AG08395 (cell line): ENCODE measurements around the gene CCDC33.

Experiments used
- DNase-seq: peaks from one replicate; pipeline ENCODE4 v3.0.0; 2012; ENCODE audit warnings: mixed read lengths, low spot score

The CCDC33 gene

DNA sequence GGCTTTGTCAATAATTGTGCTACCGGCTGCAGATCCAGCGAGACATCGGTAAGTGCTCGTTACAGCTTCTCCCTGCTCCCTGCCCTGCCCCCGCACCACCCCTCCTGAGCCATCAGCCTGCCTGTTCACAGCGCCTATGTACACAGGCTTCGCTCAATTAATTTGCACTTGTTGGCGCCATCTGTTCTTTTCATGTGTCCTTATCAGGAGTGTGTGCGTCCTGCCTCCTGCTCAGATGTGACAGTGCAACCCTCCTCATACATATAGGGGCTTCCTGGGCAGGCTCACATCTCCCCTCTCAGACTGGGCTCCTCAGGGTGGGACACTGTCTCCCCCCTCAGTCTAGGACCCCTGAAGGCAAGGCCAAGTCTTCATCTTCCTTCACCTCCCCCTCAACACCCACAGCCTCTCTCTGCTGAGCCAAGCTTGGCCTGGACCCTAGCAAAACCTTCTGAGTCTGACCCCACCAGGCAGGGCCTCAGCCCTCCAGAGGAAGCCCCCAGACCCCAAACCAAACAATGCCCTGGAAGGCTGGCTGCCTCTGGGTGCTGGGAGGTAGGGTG, 76.4 kb downstream of the CCDC33 start:
- no peak for DNase-seq

DNA sequence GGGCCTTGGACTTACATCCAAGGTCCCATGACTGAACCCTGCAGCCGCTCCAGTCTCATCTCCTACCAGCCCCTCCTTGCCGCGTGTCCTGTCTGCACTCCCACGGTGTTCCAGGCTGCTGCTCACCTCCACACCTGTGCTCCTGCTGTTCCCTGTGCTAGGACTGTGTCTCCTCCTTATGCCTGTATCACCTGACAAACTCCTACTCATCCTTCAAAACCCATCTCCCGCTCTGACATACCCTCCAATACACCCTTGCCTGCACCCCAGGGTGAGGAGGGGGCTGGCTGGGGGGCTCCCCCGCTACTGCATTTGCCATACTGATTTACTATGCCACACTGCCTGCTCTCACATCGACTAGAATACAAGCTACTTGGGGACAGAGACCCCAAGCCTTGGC, 77.8 kb downstream of the CCDC33 start:
- no peak for DNase-seq

DNA sequence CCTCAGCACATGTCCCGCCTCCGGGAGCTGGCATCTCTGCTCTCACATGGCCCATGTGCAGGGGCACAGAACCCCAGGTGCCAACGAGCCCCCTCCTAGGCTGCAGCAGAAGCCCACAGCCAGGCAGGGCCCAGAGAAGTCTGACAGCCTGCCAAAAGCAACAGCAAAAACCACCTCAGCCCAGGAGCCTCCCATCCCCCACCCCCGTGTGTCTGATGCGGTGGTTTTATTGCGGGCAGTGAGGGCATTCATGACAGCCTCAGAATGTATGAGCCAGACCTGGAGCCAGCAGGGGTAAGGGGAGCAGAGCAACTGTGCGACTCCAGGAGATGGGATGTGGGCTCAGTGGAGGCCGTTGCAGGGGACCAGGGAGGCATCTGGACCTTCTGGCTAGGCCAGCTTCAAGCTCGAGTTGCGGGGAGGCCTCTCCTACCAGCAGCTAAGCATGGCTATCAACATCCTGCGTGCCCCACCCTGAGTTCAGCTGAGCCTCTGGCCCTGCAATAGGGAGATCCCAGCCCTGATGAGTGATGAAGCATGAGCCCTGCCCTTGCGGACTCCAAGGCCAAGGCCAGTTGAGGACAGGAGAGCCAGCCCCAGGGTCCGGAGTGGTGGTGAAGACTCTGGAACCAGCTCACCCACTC, 78.8 kb downstream of the CCDC33 start:
- no peak for DNase-seq

DNA sequence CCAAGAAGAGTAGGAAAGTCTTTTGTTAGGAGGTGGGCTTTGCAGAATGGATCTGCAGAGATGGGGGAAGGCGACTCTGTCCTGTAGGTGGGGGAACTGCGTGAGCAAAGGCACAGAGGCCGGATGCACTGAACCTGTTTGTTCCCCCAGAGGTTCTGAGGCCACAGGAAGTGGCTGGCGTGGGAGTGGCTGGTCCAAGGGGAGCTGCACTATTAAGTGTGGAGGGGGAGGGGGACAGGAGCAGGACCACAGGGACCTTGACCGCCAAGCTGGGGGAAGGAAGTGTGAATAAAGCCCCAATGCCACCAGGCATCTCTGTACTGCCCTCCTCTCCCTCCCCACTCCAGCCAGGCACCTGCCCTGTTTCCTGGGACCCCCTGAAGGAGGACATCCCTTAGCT, 79.5 kb downstream of the CCDC33 start:
- no peak for DNase-seq

DNA sequence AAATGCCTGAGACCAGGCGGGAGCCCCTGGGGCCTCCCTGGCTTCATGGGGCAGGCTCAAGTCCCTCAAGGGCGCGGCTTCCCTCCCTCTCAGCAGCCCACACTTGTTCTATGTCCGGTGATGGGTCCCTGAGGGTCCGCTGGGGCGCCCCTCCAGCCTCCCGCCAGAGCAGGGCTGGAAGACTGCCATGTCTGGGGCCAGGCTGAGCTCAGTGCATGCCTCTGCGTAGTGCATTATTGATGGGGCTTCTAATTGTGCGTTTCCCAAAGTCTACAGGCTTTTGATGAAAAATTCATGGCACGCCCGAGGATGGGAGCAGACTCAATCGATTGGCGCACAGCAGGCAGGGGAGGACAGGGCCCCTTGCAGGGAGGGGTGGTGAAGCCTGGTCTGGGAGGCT, 80.0 kb downstream of the CCDC33 start:
- DNase-seq = no peak

DNA sequence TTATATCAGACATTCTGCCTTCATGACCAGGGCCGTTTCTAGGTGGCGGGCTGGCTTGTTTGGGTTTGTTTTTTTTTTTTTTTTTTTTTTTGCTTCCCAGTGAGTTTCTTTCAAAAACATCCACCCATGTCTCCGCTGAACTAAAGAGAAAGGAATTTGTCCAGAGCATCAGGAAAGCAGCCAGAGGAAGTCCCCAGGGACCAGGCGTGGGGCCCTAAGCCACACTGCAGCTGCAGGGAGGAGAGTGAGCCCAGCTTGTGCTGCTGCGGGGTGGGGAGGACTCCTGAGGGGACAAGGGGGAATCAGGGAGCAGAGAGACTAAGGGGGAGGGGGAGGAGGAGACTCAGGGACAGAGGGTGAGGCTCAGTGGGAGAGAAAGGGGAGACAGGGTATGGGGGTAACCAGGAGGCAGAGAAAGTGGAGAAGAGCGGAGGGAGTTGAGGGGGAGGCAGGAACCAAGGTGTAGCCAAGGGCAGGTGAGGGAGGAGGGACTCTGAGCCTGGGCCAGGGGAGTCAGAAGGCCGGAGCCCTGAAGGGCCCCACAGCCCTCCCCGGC, 81.8 kb downstream of the CCDC33 start:
- peak; percentile 88 for DNase-seq

DNA sequence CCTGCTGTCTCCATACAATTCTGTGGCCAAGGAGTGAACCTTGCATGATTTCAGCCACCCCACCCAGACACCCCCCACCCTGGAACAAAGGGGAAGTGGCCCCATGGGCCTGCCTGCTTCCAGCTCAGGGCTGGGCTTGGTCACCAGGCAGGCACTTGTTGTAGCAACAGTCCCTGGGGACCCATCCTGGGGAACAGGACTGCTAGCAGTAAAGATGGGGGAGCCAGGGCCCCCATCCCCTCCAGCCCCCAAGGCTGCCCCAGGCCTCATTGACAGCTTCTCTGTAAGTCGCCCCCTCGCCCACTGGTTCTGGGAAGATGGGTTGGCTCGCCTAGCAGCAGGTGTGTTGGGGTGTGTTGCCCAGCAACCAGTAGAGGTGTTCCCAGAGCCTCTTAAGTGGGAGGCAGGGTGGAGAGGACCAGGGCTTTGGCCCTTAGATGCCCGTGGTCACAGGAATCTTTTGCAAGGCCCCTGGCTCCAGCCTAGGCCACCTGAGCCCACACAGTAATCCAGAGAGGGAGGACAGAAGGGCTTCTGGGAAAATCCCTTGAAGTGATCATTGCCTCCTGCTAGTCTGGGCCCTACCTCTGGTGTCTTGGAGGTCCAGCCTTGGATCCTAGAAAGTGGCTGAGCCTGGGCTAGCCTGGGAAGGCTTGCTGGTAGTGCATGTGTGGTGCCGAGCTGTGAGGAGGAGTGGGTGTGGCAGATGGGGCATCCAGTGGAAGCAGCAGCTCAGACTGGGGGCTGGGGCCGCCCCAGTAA, 82.4 kb downstream of the CCDC33 start:
- peak; percentile 26 for DNase-seq

DNA sequence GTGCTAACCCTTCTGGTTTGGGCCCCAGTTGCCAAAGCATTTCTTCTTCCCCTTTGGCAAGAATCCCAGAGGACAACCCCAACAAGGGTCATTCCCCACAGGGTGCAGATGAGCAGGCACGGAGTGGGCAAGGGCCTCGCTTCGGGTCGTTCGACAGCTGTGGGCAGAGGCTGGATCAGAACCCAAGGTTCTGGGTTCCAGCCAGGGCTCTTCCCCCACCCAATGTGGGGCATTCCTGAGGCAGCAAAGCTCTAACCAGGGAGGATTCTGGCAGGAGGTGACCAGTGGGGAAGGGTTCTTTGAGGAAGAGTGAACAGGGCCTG, 83.0 kb downstream of the CCDC33 start:
- DNase-seq = no peak

DNA sequence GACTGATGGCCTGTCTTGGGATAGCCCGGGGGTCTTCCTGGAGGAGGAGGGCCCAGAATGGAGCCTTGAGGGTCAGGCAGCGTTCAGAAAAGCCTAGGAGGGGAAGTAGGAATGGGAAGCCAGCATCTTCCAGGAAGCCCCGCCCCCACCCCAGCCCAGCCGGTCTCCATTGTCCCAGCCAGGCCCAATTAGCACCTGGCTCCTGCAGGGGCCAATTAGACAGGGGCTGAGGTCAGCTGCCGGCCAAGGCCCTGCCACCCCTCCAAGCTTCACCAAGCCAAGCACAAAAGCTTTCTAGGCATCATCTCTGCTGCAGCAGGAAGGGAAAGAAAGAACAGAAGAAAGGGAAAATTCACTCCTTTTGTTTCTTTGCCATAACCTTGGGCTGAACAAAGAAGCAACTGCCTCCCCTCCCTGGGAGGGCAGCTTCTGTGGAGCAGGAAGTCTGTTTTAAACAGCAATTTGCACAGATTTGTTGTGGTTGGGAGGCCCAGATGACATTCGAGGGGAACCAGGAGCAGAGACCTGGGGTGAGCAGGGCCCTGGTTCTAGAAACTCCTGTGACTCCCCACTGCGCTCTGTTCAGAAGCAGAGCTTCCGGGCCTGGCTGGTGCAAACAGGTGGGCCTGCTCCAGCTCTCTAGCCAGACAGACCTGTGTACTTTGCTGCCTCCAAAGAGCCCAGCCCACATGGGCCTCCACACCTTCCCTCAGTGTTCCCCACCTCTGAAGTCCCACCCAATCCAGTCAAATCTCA, 83.6 kb downstream of the CCDC33 start:
- DNase-seq = no peak

DNA sequence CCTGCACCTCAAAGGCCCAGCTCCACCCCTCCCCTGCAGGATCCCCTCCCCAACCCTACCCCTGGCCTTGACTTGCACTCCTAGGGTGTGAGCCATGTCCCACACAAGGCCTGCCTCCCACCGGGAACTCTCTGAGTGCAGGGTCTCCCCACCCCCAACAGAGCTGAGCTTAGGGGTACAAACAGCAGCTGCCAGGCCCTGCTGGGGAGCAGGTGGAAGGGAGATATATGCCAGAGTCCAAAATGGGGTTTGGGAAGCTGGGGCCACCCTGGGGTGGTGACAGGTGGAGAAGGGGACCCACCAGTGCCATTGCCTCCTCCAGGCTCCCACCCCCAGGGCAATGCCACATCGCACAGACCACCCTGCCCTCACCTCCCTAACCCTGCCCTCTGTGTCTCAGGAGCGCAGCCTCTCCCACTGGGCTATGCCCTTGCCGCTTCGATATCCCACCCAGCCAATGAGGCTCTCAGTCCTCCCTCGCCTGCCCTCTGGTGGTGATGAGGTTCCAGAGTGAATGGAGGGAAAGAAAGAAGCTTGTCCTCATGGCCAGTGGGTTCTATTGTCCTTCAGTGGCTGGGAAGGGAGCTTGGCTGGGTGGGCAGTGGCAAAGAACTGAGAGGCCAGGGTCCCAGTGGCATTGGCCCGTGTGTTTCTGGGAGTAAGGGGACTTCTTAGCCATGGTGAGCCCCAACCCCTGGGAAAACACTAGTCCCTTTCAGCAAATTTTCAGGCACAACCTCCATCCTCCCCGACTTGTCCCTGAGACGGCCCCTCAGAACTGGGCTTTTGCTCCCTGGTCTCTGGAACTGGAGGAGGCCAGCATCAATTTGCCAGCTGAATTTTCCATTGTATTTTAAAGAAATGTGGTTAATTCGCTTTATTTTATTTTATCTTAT, 84.5 kb downstream of the CCDC33 start:
- peak; percentile 45 for DNase-seq

DNA sequence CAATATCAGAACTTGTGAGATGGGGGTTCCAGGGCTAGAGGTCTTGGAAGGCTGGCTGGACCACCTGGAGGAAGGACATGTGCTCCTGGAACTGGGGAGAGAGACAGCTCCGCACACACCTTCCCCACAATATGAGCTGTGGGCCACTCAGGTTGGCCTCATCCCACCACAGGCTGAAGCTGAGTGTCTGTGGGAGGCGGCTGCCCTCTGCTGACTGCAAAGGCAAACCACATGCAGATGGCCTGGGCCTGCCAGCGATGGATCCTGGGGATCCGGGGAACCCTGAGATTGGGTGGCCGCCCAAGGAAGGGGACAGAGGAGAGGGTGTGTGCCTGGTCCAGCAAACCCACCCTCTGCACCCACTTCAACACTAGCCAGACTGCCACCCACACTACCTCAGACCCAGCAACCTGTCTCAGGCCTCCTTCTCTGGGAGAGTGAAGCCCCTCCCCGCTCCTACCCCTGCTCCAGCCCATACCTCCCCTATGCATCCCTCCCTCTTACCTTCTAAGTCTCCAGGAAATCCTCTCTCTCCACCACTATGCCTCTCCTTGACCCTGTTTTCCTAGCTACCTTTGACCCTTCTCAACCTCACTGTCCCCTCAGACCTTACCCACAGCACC, 86.5 kb downstream of the CCDC33 start:
- DNase-seq = peak; percentile 77

DNA sequence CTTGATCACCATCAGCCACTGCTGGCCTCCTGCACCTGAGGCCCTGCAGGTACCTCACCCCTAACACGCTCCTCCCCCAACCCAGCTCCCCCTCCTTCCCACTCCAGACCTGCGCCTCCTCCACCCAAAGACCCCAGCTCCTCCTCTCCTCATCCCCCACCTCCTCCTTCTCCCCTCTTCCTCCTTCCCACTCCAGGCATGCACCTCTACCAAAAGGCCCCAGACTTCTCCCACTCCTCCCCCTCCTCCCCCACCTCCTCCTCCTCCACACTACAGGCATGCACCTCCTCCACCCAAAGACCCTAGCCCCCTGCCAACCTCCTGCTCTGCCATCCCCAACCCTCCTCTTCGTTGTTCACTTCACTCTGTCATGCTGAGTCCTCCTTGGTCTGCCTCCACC, 88.6 kb downstream of the CCDC33 start:
- no peak for DNase-seq

DNA sequence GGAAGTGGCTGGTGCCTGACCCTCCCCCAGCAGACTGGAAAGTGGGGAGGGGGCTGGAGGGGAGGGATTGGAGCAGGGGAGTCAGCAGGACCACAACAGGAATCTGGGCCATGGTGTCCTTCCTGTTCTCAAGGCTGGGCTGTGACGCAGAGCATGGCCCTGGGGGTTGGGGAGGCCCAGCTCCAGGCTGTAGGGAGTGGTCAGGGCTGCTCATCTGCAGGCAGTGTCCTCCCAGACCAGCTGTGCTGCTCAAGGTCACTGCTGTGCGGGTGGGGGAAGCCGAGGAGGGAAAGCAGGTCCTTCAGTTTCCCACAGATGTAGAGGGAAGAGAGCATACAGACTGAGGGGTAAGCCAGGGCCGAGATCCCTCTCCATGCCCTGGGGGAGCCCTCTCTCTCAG, 90.6 kb downstream of the CCDC33 start:
- DNase-seq = no peak

DNA sequence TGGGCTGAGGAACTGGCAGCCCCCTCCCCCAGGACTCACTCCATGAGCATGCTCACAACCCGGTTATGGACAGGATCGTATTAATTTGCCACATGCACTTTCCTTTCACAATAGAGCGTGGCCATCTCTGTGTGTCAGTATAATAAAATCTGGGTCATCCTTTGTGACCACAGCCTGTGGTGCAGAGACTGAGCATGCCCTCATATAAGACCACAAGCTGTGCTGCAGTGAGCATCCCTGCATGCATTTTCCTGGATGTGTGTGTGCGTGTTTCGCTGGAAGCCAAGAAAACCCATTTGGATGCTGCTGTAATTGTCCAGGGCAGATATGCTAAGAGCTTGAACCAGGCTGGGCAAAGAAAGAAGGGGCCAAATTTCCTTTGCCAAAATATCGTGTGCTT, 91.6 kb downstream of the CCDC33 start:
- peak; percentile 22 for DNase-seq

DNA sequence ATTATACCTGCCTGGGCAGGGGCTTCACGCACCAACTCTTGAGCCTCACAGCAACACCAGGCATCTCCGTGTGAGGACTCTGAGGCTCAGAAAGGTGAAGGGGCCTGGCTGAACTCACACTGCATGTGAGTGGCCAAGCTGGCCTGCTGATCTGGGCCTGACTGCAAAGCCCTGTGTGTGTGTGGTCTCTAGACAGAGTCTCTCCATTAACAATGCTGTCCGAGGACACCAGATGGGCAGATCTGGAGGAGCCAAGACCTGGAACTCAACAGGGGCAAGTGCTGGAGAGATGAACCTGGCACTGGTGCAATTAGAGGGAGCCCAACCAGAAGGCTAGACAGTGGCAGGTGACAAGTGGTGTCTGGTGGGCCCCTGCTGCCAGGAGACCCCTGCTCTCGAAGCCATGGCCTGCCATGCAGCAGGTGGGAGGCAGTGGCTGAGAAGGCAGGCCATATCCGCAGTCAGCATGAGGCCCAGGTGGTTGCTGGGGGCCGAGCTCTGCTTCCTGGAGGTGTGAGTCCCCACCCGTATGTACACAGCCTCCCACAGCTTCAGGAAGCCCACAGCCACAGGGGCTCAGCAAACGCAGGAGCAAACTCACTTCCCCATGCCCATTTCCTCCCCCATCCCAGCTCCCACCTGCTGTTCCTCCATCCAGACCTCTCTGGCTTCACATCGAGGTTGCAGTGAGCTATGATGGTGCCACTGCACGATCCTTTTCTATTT, 92.4 kb downstream of the CCDC33 start:
- no peak for DNase-seq

DNA sequence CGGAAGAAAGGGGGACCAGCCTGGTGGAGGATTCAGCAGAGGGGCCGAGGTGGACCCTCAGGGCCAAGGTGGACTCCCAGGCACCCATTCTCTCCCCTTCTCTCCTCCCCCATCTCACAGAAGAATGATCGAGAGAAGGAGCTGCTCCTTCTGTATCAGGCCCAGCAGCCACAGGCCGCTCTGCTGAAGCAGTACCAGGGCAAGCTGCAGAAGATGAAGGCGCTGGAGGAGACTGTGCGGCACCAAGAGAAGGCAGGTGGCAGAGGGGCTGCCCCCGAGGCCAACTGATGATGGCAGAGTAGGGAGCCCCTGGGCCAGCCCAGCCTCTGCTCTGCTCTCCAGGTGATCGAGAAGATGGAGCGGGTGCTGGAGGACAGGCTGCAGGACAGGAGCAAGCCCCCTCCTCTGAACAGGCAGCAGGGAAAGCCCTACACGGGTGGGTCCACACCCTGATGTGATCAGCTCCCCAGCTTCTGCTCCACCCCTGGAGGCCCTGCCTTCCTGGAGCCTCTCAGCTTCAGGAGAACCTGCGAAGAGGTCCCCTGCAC, 94.8 kb downstream of the CCDC33 start:
- DNase-seq = no peak

DNA sequence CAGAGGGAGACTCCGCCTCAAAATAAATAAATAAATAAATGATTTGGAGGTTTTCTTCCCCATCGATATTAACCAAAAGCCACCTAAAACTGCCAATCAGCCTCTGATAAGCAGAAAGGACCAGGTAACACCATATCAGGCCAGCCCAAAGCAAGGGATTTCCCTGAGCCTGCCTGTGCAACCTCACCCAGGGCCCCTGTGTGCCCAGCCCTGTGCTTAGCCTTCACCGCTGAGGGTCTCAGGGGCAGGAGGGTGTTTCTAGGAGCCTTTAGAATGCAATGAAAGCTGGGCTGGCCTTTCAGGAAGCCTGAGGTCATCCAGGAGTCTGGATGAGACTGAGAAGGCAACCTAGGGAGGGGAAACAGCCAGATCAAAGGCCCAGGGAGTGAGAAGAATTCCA, 95.9 kb downstream of the CCDC33 start:
- DNase-seq = no peak

DNA sequence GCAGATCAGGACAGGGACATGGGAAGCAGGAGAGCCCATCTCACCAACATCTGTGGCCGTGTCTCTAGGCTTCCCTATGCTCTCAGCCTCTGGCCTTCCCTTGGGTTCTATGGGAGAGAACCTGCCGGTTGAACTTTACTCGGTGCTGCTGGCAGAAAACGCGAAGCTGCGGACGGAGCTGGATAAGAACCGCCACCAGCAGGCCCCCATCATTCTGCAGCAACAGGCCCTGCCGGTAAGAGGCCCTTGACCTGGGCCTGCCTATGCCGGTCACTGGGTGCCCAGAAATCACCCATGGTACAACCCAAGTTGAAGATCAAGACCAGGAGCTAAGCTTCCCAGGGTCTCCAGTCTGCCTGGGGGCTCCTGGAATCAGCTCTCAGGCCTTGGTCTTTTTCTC, 96.5 kb downstream of the CCDC33 start:
- DNase-seq = no peak

DNA sequence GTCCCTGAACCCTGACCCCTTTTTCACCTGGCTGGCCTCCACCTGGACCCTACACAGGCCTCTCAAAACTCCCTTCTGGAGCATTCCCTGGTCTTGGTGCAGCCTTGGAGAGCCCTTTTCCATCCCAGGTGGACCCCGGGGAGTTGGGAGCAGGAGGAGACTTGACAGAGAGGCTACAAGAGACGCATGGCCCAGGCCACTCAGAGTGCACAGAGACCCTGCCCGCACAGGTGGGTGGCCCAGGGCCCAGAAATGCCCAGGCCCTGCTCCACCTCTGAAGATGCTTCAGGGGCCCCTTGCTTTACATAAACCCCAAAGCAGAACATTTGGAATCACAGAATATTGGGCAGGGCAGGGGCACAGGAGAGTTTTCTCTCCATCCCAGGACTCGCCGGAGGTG, 97.0 kb downstream of the CCDC33 start:
- DNase-seq = no peak

DNA sequence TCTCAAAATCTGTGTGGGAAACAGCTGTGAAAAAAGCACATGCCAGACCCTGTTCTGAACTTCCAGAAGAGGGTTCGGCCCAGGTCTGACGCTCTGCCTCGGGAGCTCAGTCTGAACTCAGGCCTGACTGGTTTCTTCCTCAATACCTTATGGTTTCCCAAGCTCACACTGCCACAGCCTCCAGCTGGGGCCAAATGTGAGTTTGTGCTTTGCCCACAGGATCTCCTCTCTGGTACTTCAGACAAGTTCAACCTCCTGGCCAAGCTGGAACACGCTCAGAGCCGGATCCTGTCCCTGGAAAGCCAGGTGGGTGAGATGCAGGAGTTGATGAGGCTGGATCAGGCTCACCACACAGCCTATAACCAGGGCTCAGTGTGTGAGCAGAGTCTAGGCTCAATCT, 97.5 kb downstream of the CCDC33 start:
- no peak for DNase-seq
